Lower leg skin (tissue), 3 donors: Measurements from ENCODE around the gene GPR22.

Experiments
- CTCF ChIP-seq, 3 donors: fragments of 450-650 bp; IDR thresholded peaks; one replicate each; pipeline ENCODE4 v1.5.1; 2016; ENCODE audit warnings: antibody characterized with exemption in 3 of 3, mild to moderate bottlenecking in 3 of 3, moderate library complexity in 2 of 3
- POLR2A ChIP-seq, 2 donors: fragments of 450-650 bp; IDR thresholded peaks; one replicate each; pipeline ENCODE4 v1.6.1; 2016 to 2017; ENCODE audit warnings: antibody characterized with exemption in 2 of 2, mild to moderate bottlenecking in 1 of 2, moderate library complexity in 1 of 2

GRCh38 chr7:107467972-107468371 lies 1.9 kb upstream of the GPR22 start:
- TF ChIP-seq CTCF (IDR thresholded peaks at IDR 0.05) (no peak), POLR2A (IDR thresholded peaks at IDR 0.05) (no peak)
